H4 (cell line): ENCODE results near the gene C4B. TPM values are rescaled to one million over a fixed set of nuclear protein-coding genes. Genes with fewer than 3 reads are reported as not detected.
"Not testable (repeated sequence)": the region's sequence is repeated elsewhere in the genome, so short reads cannot be mapped to it uniquely, and the experiment has no call there.

Source experiments
- DNase-seq: peaks from one replicate; pipeline ENCODE4 v3.0.0-alpha.2; 2015; ENCODE audit warnings: low spot score
- total RNA-seq: library from RNA; depleted of rRNA; stranded (reverse); fragments of >200 nt; shearing (Covaris generic); gene quantifications from 2 replicates; pipeline ENCODE4 v1.2.3, GENCODE V29; 2014

The C4B gene
- total RNA-seq, 1 experiment from 2014 or later = 10.9 TPM

DNA sequence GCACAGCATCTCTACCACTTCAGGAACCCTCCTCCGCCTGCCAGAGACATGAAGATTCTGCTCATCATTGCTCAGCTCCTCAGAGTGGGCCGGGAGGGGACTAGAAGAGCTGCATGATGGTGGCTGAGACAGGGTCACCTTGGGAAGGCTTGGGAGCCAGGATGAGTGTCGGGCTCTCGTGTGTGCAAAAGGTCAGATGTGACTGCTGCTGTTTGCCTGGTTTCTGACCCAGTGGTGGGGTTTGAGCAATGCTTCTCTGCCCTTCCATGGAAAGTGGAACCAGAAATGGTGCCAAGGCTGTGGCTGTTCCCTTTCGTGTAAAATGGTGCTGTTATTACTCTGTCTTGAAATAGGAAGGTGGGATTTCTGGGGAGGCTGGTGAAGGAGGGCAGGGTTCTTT lies 33.6 kb upstream of the C4B start:
- DNase-seq = not testable (repeated sequence)

- DNase-seq = not testable (repeated sequence)
These were observed 32.9 kb upstream of the C4B start, which contains the start of gene C4A for GRCh38 chr6:31981744-31982143. C4A (plus strand) TSS chr6:31982057; CDS start chr6:31982108, 51 bp downstream.

DNA sequence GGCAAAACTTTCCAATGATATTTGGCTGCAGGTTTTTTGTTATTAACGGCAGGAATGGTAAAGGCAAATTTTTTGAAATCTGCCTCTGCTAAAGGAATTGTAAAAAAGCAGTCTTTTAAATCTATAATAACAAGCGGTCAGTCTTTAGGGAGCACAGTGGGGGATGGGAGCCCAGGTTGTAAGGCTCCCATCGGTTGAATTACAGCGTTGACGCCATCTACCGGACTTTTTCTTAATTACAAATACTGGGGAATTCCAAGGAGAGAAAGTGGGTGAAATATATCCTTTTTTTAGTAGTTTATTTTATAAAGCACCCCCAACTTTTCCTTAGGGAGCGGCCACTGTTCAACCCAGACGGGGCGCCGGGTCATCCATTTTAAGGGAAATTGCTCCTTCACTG lies 25.2 kb upstream of the C4B start:
- not testable (repeated sequence) for DNase-seq

DNA sequence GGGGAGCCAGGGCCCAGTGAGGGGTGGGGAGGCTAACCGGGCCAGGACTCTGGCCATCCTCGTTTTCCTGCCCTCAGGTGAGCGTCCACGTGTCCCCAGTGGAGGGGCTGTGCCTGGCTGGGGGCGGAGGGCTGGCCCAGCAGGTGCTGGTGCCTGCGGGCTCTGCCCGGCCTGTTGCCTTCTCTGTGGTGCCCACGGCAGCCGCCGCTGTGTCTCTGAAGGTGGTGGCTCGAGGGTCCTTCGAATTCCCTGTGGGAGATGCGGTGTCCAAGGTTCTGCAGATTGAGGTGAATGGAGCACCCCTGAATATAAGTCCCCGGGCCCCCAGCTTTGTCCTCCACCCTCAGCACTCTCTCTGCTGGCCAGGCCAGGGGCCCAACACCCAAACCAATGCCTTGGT lies 20.2 kb upstream of the C4B start:
- DNase-seq = not testable (repeated sequence)

- not testable (repeated sequence) for DNase-seq
These were observed 18.2 kb upstream of the C4B start for GRCh38 chr6:31996385-31996784.

GRCh38 chr6:32002546-32003268 lies 11.9 kb upstream of the C4B start:
- DNase-seq = not testable (repeated sequence)

GRCh38 chr6:32003301-32003700 lies 11.3 kb upstream of the C4B start:
- DNase-seq = not testable (repeated sequence)

- DNase-seq = not testable (repeated sequence)
These were observed 10.2 kb upstream of the C4B start for GRCh38 chr6:32004393-32004792.

- not testable (repeated sequence) for DNase-seq
These were observed 9.6 kb upstream of the C4B start for GRCh38 chr6:32004864-32005537.

DNA sequence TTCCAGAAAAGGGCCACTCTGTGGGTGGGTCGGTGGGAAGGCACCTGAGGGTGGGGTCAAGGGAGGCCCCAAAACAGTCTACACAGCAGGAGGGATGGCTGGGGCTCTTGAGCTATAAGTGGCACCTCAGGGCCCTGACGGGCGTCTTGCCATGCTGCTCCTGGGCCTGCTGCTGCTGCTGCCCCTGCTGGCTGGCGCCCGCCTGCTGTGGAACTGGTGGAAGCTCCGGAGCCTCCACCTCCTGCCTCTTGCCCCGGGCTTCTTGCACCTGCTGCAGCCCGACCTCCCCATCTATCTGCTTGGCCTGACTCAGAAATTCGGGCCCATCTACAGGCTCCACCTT lies 9.1 kb upstream of the C4B start:
- DNase-seq = not testable (repeated sequence)

GRCh38 chr6:32005991-32006529 lies 8.5 kb upstream of the C4B start:
- DNase-seq = not testable (repeated sequence)

DNA sequence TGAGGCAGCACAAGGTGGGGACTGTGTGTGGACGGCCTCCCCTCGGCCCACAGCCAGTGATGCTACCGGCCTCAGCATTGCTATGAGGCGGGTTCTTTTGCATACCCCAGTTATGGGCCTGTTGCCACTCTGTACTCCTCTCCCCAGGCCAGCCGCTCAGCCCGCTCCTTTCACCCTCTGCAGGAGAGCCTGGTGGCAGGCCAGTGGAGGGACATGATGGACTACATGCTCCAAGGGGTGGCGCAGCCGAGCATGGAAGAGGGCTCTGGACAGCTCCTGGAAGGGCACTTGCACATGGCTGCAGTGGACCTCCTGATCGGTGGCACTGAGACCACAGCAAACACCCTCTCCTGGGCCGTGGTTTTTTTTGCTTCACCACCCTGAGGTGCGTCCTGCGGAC lies 7.5 kb upstream of the C4B start:
- DNase-seq = not testable (repeated sequence)

DNA sequence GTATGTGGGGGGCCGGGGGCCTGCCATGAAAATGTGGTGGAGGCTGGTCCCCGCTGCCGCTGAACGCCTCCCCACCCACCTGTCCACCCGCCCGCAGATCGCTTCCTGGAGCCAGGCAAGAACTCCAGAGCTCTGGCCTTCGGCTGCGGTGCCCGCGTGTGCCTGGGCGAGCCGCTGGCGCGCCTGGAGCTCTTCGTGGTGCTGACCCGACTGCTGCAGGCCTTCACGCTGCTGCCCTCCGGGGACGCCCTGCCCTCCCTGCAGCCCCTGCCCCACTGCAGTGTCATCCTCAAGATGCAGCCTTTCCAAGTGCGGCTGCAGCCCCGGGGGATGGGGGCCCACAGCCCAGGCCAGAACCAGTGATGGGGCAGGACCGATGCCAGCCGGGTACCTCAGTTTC lies 6.6 kb upstream of the C4B start:
- not testable (repeated sequence) for DNase-seq

- not testable (repeated sequence) for DNase-seq
These were observed 6.0 kb upstream of the C4B start for GRCh38 chr6:32008616-32009015.

- not testable (repeated sequence) for DNase-seq
These were observed 5.1 kb upstream of the C4B start for GRCh38 chr6:32009537-32009936.

- not testable (repeated sequence) for DNase-seq
These were observed 3.6 kb upstream of the C4B start for GRCh38 chr6:32010856-32011530.

DNA sequence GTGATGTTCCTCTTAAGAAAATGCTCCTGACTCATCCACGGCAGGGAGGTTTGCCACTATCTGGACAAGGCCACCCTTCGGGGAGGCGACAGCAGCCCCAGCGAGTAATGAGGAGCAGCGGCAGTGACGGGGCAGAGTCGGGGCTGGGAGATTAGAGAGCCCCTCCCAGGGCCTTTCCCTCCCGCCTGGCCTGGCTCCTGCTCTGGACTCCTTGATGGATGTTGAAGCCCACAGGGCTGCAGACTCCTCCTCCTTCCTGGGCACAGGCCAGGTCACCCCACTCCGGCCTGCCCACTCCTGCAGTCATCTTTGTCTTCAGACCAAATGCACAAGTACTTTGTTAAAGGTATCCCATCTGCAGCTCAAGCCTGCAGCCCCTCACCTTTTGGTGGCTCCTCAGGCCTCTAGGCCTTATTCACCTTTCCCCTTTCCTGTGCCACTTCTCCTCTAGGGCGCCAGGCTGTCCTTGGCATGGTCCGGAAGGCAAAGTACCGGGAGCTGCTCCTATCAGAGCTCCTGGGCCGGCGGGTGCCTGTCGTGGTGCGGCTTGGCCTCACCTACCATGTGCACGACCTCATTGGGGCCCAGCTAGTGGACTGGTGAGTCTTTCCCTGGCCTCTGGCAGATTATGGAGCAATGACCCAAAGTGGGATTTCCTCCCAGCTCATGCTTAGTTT lies 1.5 kb upstream of the C4B start:
- not testable (repeated sequence) for DNase-seq

- not testable (repeated sequence) for DNase-seq
These were observed 857 bp upstream of the C4B start for GRCh38 chr6:32013738-32014137.

GRCh38 chr6:32022100-32022499 lies 7.5 kb downstream of the C4B start:
- not testable (repeated sequence) for DNase-seq

DNA sequence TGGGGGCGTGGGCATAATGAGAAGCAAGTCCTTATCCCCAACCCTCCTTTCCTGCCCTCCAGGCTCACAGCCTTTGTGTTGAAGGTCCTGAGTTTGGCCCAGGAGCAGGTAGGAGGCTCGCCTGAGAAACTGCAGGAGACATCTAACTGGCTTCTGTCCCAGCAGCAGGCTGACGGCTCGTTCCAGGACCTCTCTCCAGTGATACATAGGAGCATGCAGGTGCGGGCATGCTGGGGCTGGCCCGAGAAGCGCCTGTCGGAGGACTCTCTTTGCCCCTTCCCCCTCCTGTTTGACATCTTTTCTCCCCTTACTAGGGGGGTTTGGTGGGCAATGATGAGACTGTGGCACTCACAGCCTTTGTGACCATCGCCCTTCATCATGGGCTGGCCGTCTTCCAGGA lies 14.0 kb downstream of the C4B start:
- not testable (repeated sequence) for DNase-seq

DNA sequence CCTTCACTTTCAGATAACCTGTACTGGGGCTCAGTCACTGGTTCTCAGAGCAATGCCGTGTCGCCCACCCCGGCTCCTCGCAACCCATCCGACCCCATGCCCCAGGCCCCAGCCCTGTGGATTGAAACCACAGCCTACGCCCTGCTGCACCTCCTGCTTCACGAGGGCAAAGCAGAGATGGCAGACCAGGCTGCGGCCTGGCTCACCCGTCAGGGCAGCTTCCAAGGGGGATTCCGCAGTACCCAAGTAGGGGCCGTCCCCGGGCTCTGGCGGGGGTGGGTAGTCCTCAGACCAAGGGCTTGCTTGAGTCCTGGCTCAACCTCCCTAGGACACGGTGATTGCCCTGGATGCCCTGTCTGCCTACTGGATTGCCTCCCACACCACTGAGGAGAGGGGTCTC lies 15.0 kb downstream of the C4B start:
- not testable (repeated sequence) for DNase-seq
